ENCODE results near the gene ZNF23. TPM values are rescaled to one million over a fixed set of nuclear protein-coding genes. Genes with fewer than 3 reads are reported as not detected.

Gene ZNF23
- total RNA-seq, 2 experiments from 2014 or later = 7.1 to 7.6 TPM

- CTCF ChIA-PET = interaction anchor here (1.4 kb wide), 1 partner anchor 47 kb away, joined by 5 read pairs; no protein-coding TSS in a partner anchor
- DNase-seq (no peak), ATAC-seq (no peak)
- no peaks in the 10 kb centered on the region for H3K27me3 Mint-ChIP-seq
- peaks cover 25% of the 10 kb centered on the region for H3K4me1 Mint-ChIP-seq
- H3K4me3 Mint-ChIP-seq = no peak overlapping the region
- H3K9me3 Mint-ChIP-seq (ENCODE audit: low read depth) = peaks cover 3% of the 10 kb centered on the region
- no peak overlapping the region for H3K27ac Mint-ChIP-seq
- H3K36me3 Mint-ChIP-seq = peaks cover 13% of the 10 kb centered on the region
Measured at GRCh38 chr16:71459510-71459909, 2.5 kb downstream of the ZNF23 start.

- H3K27ac Mint-ChIP-seq = no peak overlapping the region
Measured at GRCh38 chr16:71456801-71457200, 5.2 kb downstream of the ZNF23 start.

GRCh38 chr16:71453036-71453435, 9.0 kb downstream of the ZNF23 start:
- ATAC-seq = no peak

More at GRCh38 chr16:71456801-71457200, 5.2 kb downstream of the ZNF23 start:
- DNase-seq (no peak), ATAC-seq (no peak)
- Mint-ChIP-seq H3K27me3 (no peaks in the 10 kb centered on the region), H3K9me3 (ENCODE audit: low read depth) (peaks cover 9% of the 10 kb centered on the region), H3K4me3 (no peak overlapping the region), H3K36me3 (peaks cover 38% of the 10 kb centered on the region), H3K4me1 (peaks cover 13% of the 10 kb centered on the region)
- CTCF ChIA-PET = interaction anchor here (1.0 to 3.2 kb wide), 5 partner anchors 27 to 86 kb away, joined by 3 to 9 read pairs (median 3); no protein-coding TSS in a partner anchor

GRCh38 chr16:71449020-71449419, 13.0 kb downstream of the ZNF23 start:
- peaks cover 62% of the 10 kb centered on the region for H3K36me3 Mint-ChIP-seq
- no peaks in the 10 kb centered on the region for H3K4me1 Mint-ChIP-seq
- no peak for DNase-seq
- no peaks in the 10 kb centered on the region for H3K27me3 Mint-ChIP-seq
- no peak overlapping the region for H3K27ac Mint-ChIP-seq
- no peak for ATAC-seq
- CTCF ChIA-PET = interaction anchor here (1.0 kb wide), 1 partner anchor 9 kb away, joined by 3 read pairs; no protein-coding TSS in a partner anchor
- no peak overlapping the region for H3K4me3 Mint-ChIP-seq
- H3K9me3 Mint-ChIP-seq (ENCODE audit: low read depth) = peaks cover 44% of the 10 kb centered on the region

More at GRCh38 chr16:71453036-71453435, 9.0 kb downstream of the ZNF23 start:
- Mint-ChIP-seq H3K36me3 (peaks cover 74% of the 10 kb centered on the region), H3K4me3 (no peak overlapping the region), H3K27me3 (no peaks in the 10 kb centered on the region), H3K9me3 (ENCODE audit: low read depth) (peaks cover 34% of the 10 kb centered on the region), H3K27ac (no peak overlapping the region), H3K4me1 (no peaks in the 10 kb centered on the region)
- no peak for DNase-seq
- CTCF ChIA-PET = no interaction called here

GRCh38 chr16:71448274-71448866, 13.7 kb downstream of the ZNF23 start:
- peaks cover 48% of the 10 kb centered on the region for H3K9me3 Mint-ChIP-seq (ENCODE audit: low read depth)
- ATAC-seq (no peak), DNase-seq (no peak)
- no peak overlapping the region for H3K4me3 Mint-ChIP-seq
- H3K4me1 Mint-ChIP-seq = no peaks in the 10 kb centered on the region
- peaks cover 58% of the 10 kb centered on the region for H3K36me3 Mint-ChIP-seq
- CTCF ChIA-PET = no interaction called here
- no peaks in the 10 kb centered on the region for H3K27me3 Mint-ChIP-seq
- no peak overlapping the region for H3K27ac Mint-ChIP-seq

- ATAC-seq (no peak), DNase-seq (no peak)
- Mint-ChIP-seq H3K4me1 (peaks cover 3% of the 10 kb centered on the region), H3K9me3 (ENCODE audit: low read depth) (peaks cover 22% of the 10 kb centered on the region), H3K27ac (no peak overlapping the region), H3K27me3 (no peaks in the 10 kb centered on the region), H3K4me3 (no peak overlapping the region), H3K36me3 (peaks cover 13% of the 10 kb centered on the region)
- CTCF ChIA-PET = no interaction called here
Measured at GRCh38 chr16:71443714-71444113, 18.3 kb downstream of the ZNF23 start.

- peaks cover 3% of the 10 kb centered on the region for H3K4me1 Mint-ChIP-seq
- H3K27ac Mint-ChIP-seq = no peak within 1 kb of the TSS
- peaks cover 13% of the 10 kb centered on the region for H3K9me3 Mint-ChIP-seq (ENCODE audit: low read depth)
- CTCF ChIA-PET = no interaction called here
- H3K27me3 Mint-ChIP-seq = no peaks in the 10 kb centered on the region
- ATAC-seq (no peak), DNase-seq (no peak)
- peaks cover 2% of the 10 kb centered on the region for H3K36me3 Mint-ChIP-seq
- H3K4me3 Mint-ChIP-seq = no peak within 1 kb of the TSS
Measured at GRCh38 chr16:71442051-71442440, 20.0 kb downstream of the ZNF23 start, which contains the start of gene TLE7. Gene TLE7 (minus strand): TSS chr16:71442054. CDS start chr16:71433324, 8,730 bp downstream.

GRCh38 chr16:71441348-71442050, 20.5 kb downstream of the ZNF23 start:
- Mint-ChIP-seq H3K4me1 (peaks cover 3% of the 10 kb centered on the region), H3K4me3 (no peak overlapping the region), H3K9me3 (ENCODE audit: low read depth) (peaks cover 13% of the 10 kb centered on the region), H3K36me3 (peaks cover 2% of the 10 kb centered on the region), H3K27me3 (peaks cover 3% of the 10 kb centered on the region), H3K27ac (no peak overlapping the region)
- ATAC-seq (no peak), DNase-seq (no peak)
- CTCF ChIA-PET = no interaction called here

- CTCF ChIA-PET = no interaction called here
- Mint-ChIP-seq H3K4me1 (peaks cover 3% of the 10 kb centered on the region), H3K9me3 (ENCODE audit: low read depth) (peaks cover 11% of the 10 kb centered on the region), H3K27ac (no peak overlapping the region), H3K36me3 (peaks cover 2% of the 10 kb centered on the region), H3K27me3 (peaks cover 3% of the 10 kb centered on the region), H3K4me3 (no peak overlapping the region)
- ATAC-seq (no peak), DNase-seq (no peak)
Measured at GRCh38 chr16:71440669-71441347, 21.2 kb downstream of the ZNF23 start.

GRCh38 chr16:71439523-71439922, 22.5 kb downstream of the ZNF23 start:
- Mint-ChIP-seq H3K4me3 (no peak overlapping the region), H3K36me3 (no peaks in the 10 kb centered on the region), H3K27ac (no peak overlapping the region), H3K9me3 (ENCODE audit: low read depth) (peaks cover 4% of the 10 kb centered on the region), H3K4me1 (peaks cover 3% of the 10 kb centered on the region), H3K27me3 (peaks cover 3% of the 10 kb centered on the region)
- DNase-seq (no peak), ATAC-seq (no peak)
- CTCF ChIA-PET = no interaction called here

GRCh38 chr16:71436473-71436872, 25.6 kb downstream of the ZNF23 start:
- CTCF ChIA-PET = interaction anchor here (0.7 kb wide), 1 partner anchor 24 kb away, joined by 3 read pairs; no protein-coding TSS in a partner anchor
- Mint-ChIP-seq H3K27ac (no peak overlapping the region), H3K4me1 (peaks cover 6% of the 10 kb centered on the region), H3K36me3 (no peaks in the 10 kb centered on the region), H3K27me3 (peaks cover 3% of the 10 kb centered on the region), H3K9me3 (ENCODE audit: low read depth) (no peaks in the 10 kb centered on the region), H3K4me3 (no peak overlapping the region)
- ATAC-seq (no peak), DNase-seq (no peak)

GRCh38 chr16:71432906-71433305, 29.1 kb downstream of the ZNF23 start:
- Mint-ChIP-seq H3K36me3 (no peaks in the 10 kb centered on the region), H3K4me1 (peaks cover 4% of the 10 kb centered on the region), H3K27ac (no peak overlapping the region), H3K27me3 (peaks cover 9% of the 10 kb centered on the region), H3K9me3 (ENCODE audit: low read depth) (no peaks in the 10 kb centered on the region), H3K4me3 (no peak overlapping the region)
- no peak for ATAC-seq
- CTCF ChIA-PET = interaction anchor here (1.8 kb wide), 1 partner anchor 21 kb away, joined by 5 read pairs; no protein-coding TSS in a partner anchor
- no peak for DNase-seq

- Mint-ChIP-seq H3K27me3 (peaks cover 13% of the 10 kb centered on the region), H3K4me1 (peaks cover 6% of the 10 kb centered on the region), H3K4me3 (no peak overlapping the region), H3K27ac (no peak overlapping the region), H3K36me3 (no peaks in the 10 kb centered on the region), H3K9me3 (ENCODE audit: low read depth) (no peaks in the 10 kb centered on the region)
- CTCF ChIA-PET = no interaction called here
- ATAC-seq = no peak
- no peak for DNase-seq
Measured at GRCh38 chr16:71431991-71432390, 30.1 kb downstream of the ZNF23 start.
